HL-60 (cell line): ENCODE measurements around the gene PRIMPOL.

Experiments
- GABPA ChIP-seq: IDR thresholded peaks from 2 replicates; pipeline ENCODE4 v1.6.1; 2012; ENCODE audit warnings: low read depth
- POLR2AphosphoS5 ChIP-seq: IDR thresholded peaks from 2 replicates; pipeline ENCODE4 v1.6.1; 2012; ENCODE audit warnings: low read depth
- TF ChIP-seq, protein P1 (sequence below): IDR thresholded peaks from one replicate; pipeline ENCODE4 v1.5.1; 2011; ENCODE audit warnings: low read length, control low read depth, inconsistent platforms; ENCODE audit not compliant: insufficient read depth

- no peak for TF ChIP-seq GABPA
- TF ChIP-seq, protein P1, sequence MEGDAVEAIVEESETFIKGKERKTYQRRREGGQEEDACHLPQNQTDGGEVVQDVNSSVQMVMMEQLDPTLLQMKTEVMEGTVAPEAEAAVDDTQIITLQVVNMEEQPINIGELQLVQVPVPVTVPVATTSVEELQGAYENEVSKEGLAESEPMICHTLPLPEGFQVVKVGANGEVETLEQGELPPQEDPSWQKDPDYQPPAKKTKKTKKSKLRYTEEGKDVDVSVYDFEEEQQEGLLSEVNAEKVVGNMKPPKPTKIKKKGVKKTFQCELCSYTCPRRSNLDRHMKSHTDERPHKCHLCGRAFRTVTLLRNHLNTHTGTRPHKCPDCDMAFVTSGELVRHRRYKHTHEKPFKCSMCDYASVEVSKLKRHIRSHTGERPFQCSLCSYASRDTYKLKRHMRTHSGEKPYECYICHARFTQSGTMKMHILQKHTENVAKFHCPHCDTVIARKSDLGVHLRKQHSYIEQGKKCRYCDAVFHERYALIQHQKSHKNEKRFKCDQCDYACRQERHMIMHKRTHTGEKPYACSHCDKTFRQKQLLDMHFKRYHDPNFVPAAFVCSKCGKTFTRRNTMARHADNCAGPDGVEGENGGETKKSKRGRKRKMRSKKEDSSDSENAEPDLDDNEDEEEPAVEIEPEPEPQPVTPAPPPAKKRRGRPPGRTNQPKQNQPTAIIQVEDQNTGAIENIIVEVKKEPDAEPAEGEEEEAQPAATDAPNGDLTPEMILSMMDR: no peak
- no peak for TF ChIP-seq POLR2AphosphoS5
These were observed 4.1 kb downstream of the PRIMPOL start for GRCh38 chr4:184653650-184654049.
